DMS153 (cell line): ENCODE data around the gene SSBP2.

Experiments
- DNase-seq: peaks from one replicate; lab custom pipeline; 2025; lab: John Stamatoyannopoulos, UW

The SSBP2 gene

GRCh38 chr5:81767097-81767496, 16.2 kb upstream of the SSBP2 start:
- DNase-seq, result no peak

GRCh38 chr5:81766611-81767010, 15.7 kb upstream of the SSBP2 start:
- DNase-seq, result no peak

GRCh38 chr5:81763294-81763928, 12.5 kb upstream of the SSBP2 start:
- DNase-seq, result no peak

- DNase-seq, result no peak
Observed at GRCh38 chr5:81762853-81763252, 12.0 kb upstream of the SSBP2 start.

- DNase-seq, result no peak
Observed at GRCh38 chr5:81762401-81762800, 11.5 kb upstream of the SSBP2 start.

GRCh38 chr5:81761970-81762369, 11.1 kb upstream of the SSBP2 start:
- DNase-seq, result no peak

- no peak for DNase-seq
Observed at GRCh38 chr5:81761270-81761669, 10.4 kb upstream of the SSBP2 start.

GRCh38 chr5:81760521-81760920, 9.6 kb upstream of the SSBP2 start:
- no peak for DNase-seq

GRCh38 chr5:81759632-81760005, 8.7 kb upstream of the SSBP2 start:
- DNase-seq, result no peak

GRCh38 chr5:81757404-81757803, 6.5 kb upstream of the SSBP2 start:
- DNase-seq, result no peak

- no peak for DNase-seq
Observed at GRCh38 chr5:81756016-81756415, 5.1 kb upstream of the SSBP2 start.

- no peak for DNase-seq
Observed at GRCh38 chr5:81755320-81755719, 4.4 kb upstream of the SSBP2 start.

GRCh38 chr5:81754621-81755020, 3.7 kb upstream of the SSBP2 start:
- no peak for DNase-seq

- DNase-seq, result no peak
Observed at GRCh38 chr5:81753429-81753828, 2.5 kb upstream of the SSBP2 start.

GRCh38 chr5:81752644-81752963, 1.7 kb upstream of the SSBP2 start:
- DNase-seq, result no peak

- DNase-seq, result no peak
Observed at GRCh38 chr5:81751836-81752643, 1.1 kb upstream of the SSBP2 start.

- no peak for DNase-seq
Observed at GRCh38 chr5:81750308-81751008, 439 bp downstream of the SSBP2 start.

- no peak for DNase-seq
Observed at GRCh38 chr5:81749561-81750307, 1.2 kb downstream of the SSBP2 start.

- DNase-seq, result no peak
Observed at GRCh38 chr5:81749192-81749560, 1.7 kb downstream of the SSBP2 start.

- no peak for DNase-seq
Observed at GRCh38 chr5:81748556-81748955, 2.3 kb downstream of the SSBP2 start.

- DNase-seq, result no peak
Observed at GRCh38 chr5:81747030-81747429, 3.9 kb downstream of the SSBP2 start.

- DNase-seq, result no peak
Observed at GRCh38 chr5:81740758-81741157, 10.1 kb downstream of the SSBP2 start.

- no peak for DNase-seq
Observed at GRCh38 chr5:81739291-81739690, 11.6 kb downstream of the SSBP2 start.
